SU-DHL-6 (cell line): Measurements from ENCODE around the gene U2AF2.

ENCODE experiments used
- H2AFZ ChIP-seq: fragments of 200-600 bp; sonication (generic); 2 replicates; pipeline ENCODE4 v1.6.1; 2014; ENCODE audit warnings: low read depth, mild to moderate bottlenecking, moderate library complexity, mixed read lengths, antibody characterized with exemption, low read length; ENCODE audit not compliant: severe bottlenecking
- H3F3A ChIP-seq: fragments of 200-600 bp; shearing (Covaris generic); 2 replicates; pipeline ENCODE4 v1.6.0; 2016; ENCODE audit warnings: antibody characterized with exemption, mild to moderate bottlenecking; ENCODE audit not compliant: insufficient read depth
- H3K27ac ChIP-seq: fragments of 200-600 bp; sonication (generic); 2 replicates; pipeline ENCODE4 v1.5.1; 2016; ENCODE audit warnings: low read depth, mild to moderate bottlenecking, low read length, moderate library complexity, mixed read lengths
- H3K27me3 ChIP-seq: fragments of 200-600 bp; sonication (generic), shearing (Covaris generic); 2 replicates; pipeline ENCODE4 v1.6.0; 2014; ENCODE audit warnings: mild to moderate bottlenecking, low read length
- H3K36me3 ChIP-seq: fragments of 200-600 bp; sonication (generic); 2 replicates; pipeline ENCODE4 v1.6.1; 2014; ENCODE audit warnings: mild to moderate bottlenecking, low read length, mixed read lengths
- H3K4me2 ChIP-seq: fragments of 300-600, 200-600 bp; shearing (Covaris generic), sonication (generic); 2 replicates; pipeline ENCODE4 v1.6.0; 2014; ENCODE audit warnings: low read length, low read depth, mild to moderate bottlenecking; ENCODE audit not compliant: poor library complexity, severe bottlenecking
- H3K4me3 ChIP-seq: fragments of 200-600 bp; sonication (generic); 2 replicates; pipeline ENCODE4 v1.5.1; 2014; ENCODE audit warnings: antibody characterized with exemption, low read length, mild to moderate bottlenecking, mixed read lengths; ENCODE audit not compliant: insufficient read depth, poor library complexity, severe bottlenecking
- H3K79me2 ChIP-seq: fragments of 200-600 bp; sonication (generic); 2 replicates; pipeline ENCODE4 v1.6.1; 2014; ENCODE audit warnings: mild to moderate bottlenecking, low read length, moderate library complexity; ENCODE audit not compliant: insufficient read depth
- H3K9ac ChIP-seq: fragments of 200-600 bp; sonication (generic); 2 replicates; pipeline ENCODE4 v1.7.0; 2014; ENCODE audit warnings: mild to moderate bottlenecking, low read length
- H3K9me2 ChIP-seq: fragments of 200-600 bp; sonication (generic); replicated peaks from 2 replicates; pipeline ENCODE4 v1.6.1; 2014; ENCODE audit warnings: low read length; ENCODE audit not compliant: insufficient read depth
- H3K9me3 ChIP-seq: fragments of 200-600 bp; sonication (generic); 2 replicates; pipeline ENCODE4 v1.6.1; 2014; ENCODE audit warnings: low read length, mixed read lengths; ENCODE audit not compliant: insufficient read depth
- H4K20me1 ChIP-seq: fragments of 200-600 bp; sonication (generic); 2 replicates; pipeline ENCODE4 v1.6.1; 2014; ENCODE audit warnings: low read depth, mild to moderate bottlenecking, antibody characterized with exemption, low read length, moderate library complexity, mixed read lengths
- CTCF ChIP-seq: fragments of 200-600 bp; sonication (generic); IDR thresholded peaks from one replicate; pipeline ENCODE4 v1.5.1; 2017; ENCODE audit warnings: antibody characterized with exemption, mild to moderate bottlenecking, low read length, moderate library complexity; ENCODE audit not compliant: insufficient read depth, poor library complexity, severe bottlenecking
- EZH2phosphoT487 ChIP-seq: fragments of 200-600 bp; sonication (generic), shearing (Covaris generic); conservative IDR thresholded peaks from 2 replicates; pipeline ENCODE4 v1.6.1; 2018; ENCODE audit warnings: mild to moderate bottlenecking, antibody characterized with exemption, low read length, moderate library complexity, mixed read lengths

The U2AF2 gene

GRCh38 chr19:55635856-55636440 lies 18.9 kb upstream of the U2AF2 start:
- peak overlapping the region; percentile 93 for H3K4me2 ChIP-seq
- no peak overlapping the region for H2AFZ ChIP-seq
- no peak for TF ChIP-seq EZH2phosphoT487
- no peak for TF ChIP-seq CTCF
- no peaks in the 10 kb centered on the region for H4K20me1 ChIP-seq
- H3K36me3 ChIP-seq, result no peaks in the 10 kb centered on the region
- H3K27ac ChIP-seq, result no peak overlapping the region
- no peaks in the 10 kb centered on the region for H3K27me3 ChIP-seq
- H3K79me2 ChIP-seq, result peaks cover 26% of the 10 kb centered on the region
- peak overlapping the region; percentile 95 for H3K9ac ChIP-seq
- H3K9me2 ChIP-seq, result no peaks in the 10 kb centered on the region
- peaks cover 15% of the 10 kb centered on the region for H3F3A ChIP-seq
- no peaks in the 10 kb centered on the region for H3K9me3 ChIP-seq
- peak overlapping the region; percentile 71 for H3K4me3 ChIP-seq

DNA sequence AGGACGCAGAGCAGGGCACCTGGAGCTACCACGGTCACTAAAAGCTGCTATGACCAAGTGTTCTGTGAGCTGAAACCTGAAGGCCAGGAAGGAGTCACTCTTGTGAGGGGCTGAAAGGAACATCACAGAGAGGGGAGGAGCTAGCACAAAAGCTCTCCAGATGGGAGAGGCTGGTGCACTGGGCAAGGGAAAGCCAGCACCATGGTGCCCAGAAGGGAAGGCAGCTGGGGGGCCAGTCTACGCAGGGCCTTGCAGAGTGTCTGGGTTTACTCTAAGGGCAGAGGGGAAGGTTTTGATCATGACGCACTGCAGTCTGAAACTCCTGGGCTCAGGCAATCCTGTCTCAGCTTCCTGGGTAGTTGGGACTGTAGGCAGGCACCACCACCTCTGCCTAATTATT lies 18.1 kb upstream of the U2AF2 start:
- Histone ChIP-seq H3K9ac (peak overlapping the region; percentile 95), H3F3A (peaks cover 20% of the 10 kb centered on the region), H3K9me2 (no peaks in the 10 kb centered on the region), H4K20me1 (no peaks in the 10 kb centered on the region), H3K4me2 (peak overlapping the region; percentile 93), H3K9me3 (no peaks in the 10 kb centered on the region), H3K79me2 (peaks cover 26% of the 10 kb centered on the region), H3K27me3 (no peaks in the 10 kb centered on the region), H2AFZ (no peak overlapping the region), H3K27ac (no peak overlapping the region), H3K4me3 (no peak overlapping the region), H3K36me3 (no peaks in the 10 kb centered on the region)
- TF ChIP-seq CTCF, result no peak
- no peak for TF ChIP-seq EZH2phosphoT487

GRCh38 chr19:55637534-55637933 lies 17.3 kb upstream of the U2AF2 start:
- Histone ChIP-seq H3K27ac (no peak overlapping the region), H3K27me3 (no peaks in the 10 kb centered on the region), H3K9ac (no peak overlapping the region), H3K9me3 (no peaks in the 10 kb centered on the region), H3K79me2 (peaks cover 26% of the 10 kb centered on the region), H3K9me2 (no peaks in the 10 kb centered on the region), H4K20me1 (no peaks in the 10 kb centered on the region), H3K36me3 (no peaks in the 10 kb centered on the region), H2AFZ (no peak overlapping the region), H3K4me3 (no peak overlapping the region), H3F3A (peaks cover 24% of the 10 kb centered on the region), H3K4me2 (no peak overlapping the region)
- TF ChIP-seq CTCF (no peak), EZH2phosphoT487 (no peak)
